HepG2 (cell line): Measurements from ENCODE around the gene RPS6KB2.

ENCODE experiments used
- BHLHE40 ChIP-seq: IDR thresholded peaks from 2 replicates; pipeline ENCODE4 v1.6.1; 2011; ENCODE audit warnings: low read length, improper control_type of control experiment
- TF ChIP-seq, protein P1 (sequence below): sonication (generic); formaldehyde crosslinking; IDR thresholded peaks from 2 replicates; pipeline ENCODE4 v1.4.0; 2020; ENCODE audit warnings: missing genetic modification reagents

GRCh38 chr11:67448220-67448609, 19.9 kb downstream of the RPS6KB2 start:
- TF ChIP-seq BHLHE40 = no peak
- TF ChIP-seq, protein P1, sequence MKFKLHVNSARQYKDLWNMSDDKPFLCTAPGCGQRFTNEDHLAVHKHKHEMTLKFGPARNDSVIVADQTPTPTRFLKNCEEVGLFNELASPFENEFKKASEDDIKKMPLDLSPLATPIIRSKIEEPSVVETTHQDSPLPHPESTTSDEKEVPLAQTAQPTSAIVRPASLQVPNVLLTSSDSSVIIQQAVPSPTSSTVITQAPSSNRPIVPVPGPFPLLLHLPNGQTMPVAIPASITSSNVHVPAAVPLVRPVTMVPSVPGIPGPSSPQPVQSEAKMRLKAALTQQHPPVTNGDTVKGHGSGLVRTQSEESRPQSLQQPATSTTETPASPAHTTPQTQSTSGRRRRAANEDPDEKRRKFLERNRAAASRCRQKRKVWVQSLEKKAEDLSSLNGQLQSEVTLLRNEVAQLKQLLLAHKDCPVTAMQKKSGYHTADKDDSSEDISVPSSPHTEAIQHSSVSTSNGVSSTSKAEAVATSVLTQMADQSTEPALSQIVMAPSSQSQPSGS (CRISPR knock-in tag) = no peak
